HG02870 (cell line): ENCODE data around the gene SLC25A38.
"Not testable (repeated sequence)": the region's sequence is repeated elsewhere in the genome, so short reads cannot be mapped to it uniquely, and the experiment has no call there.

Experiments used
- ATAC-seq: cut with Tn5 transposase; IDR thresholded peaks from one replicate; pipeline ENCODE4 v1.9.1; 2021; ENCODE audit warnings: mild to moderate bottlenecking, moderate library complexity; ENCODE audit not compliant: unreplicated experiment

The SLC25A38 gene

DNA sequence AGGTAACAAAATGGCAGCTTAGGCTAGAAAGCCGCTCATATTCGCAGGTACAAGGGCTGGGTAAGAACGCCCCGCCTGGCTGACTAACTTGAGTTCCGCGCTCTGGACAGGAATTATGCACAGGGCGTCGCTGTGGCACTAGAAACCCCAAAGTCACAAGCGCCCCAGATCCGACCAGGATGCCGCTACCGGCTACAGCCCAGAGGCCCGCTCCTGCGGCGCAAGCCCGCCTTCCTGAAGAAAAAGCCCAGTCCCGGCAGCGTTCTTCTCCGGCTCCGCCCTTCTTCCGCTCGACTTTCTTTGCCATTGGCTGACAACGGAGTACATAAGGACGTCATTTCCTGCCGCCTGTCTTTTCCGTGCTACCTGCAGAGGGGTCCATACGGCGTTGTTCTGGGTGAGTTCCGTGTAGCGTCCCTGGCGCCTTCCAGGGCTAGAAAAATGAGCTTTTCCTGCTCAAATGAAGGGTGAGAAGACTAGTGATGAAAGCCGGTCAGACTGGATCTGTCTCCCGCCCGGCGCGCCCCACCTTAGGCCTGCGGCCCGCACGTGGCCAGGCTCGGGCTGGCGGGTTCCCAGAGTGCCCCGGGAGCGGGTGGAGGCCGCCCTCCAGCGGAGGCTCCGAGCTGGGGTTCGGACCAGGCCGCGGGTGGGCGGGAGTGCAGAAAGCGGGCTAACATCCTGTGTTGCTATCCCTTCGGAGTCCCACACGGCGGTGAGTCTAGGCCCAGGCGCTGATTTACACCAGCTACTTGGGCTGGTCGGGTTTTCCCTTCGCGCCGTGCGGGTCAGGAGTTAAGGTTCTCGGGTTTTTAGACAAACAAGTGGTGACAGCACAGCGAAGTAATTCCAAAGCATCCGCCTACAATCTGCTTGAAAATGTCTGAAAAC is 23.4 kb downstream of the SLC25A38 start, which contains the start of gene RPSA:
TSS of gene RPSA (plus strand) at position 353 of the 891 bp plus-strand sequence. CDS start 934 bp downstream, outside the sequence.
- peak; percentile 90 for ATAC-seq

DNA sequence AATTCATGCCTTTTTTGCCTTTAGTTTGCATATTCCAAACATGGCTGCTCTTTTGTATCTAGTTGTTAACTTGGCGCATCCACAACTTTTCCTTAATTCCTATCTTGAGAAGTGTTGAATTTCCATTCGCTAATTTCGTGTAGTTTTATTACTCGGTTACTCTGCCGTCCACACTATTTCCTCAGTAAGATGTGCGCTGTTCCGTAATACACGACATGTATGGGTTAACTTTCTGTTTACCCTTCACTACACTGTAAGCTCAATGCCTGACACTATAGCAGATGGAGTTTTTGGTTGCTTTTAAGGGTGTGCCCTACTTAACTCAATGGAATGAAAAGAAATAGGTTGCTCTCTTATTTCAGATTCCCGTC is 24.1 kb downstream of the SLC25A38 start:
- ATAC-seq: no peak

DNA sequence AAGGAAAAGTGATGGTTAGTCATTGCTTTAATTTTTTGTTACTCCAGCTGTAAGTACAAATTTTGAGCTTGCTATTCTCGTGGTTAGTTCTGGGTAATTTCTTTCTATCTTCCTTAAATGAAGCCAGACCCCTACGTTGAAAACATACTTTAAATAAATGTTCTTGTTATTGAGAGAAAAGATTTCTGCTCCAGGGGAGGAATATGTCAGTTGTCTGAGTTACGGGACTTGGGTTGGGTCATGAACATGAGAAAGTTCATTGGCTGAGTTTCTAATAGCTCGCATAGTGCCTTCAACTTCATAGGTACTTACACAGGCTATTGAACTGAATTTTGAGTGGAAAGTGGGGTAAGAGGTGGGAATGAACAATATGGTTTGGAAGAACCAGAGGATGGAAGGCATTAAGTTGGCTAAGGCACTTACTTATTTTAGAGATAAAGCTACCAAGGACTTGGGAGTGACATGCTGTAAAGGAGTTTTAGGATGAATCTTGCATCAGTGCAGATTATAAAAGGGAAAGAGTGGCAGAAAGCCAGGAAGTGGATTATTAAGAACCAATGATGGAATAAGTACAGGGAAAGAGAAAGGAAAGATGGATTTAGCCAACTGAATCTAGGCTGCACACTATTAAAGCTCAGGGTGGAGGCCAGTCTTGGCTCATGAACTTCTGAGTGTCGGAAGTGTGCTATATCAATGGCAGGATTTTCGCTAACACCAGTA is 24.8 kb downstream of the SLC25A38 start:
- no peak for ATAC-seq

DNA sequence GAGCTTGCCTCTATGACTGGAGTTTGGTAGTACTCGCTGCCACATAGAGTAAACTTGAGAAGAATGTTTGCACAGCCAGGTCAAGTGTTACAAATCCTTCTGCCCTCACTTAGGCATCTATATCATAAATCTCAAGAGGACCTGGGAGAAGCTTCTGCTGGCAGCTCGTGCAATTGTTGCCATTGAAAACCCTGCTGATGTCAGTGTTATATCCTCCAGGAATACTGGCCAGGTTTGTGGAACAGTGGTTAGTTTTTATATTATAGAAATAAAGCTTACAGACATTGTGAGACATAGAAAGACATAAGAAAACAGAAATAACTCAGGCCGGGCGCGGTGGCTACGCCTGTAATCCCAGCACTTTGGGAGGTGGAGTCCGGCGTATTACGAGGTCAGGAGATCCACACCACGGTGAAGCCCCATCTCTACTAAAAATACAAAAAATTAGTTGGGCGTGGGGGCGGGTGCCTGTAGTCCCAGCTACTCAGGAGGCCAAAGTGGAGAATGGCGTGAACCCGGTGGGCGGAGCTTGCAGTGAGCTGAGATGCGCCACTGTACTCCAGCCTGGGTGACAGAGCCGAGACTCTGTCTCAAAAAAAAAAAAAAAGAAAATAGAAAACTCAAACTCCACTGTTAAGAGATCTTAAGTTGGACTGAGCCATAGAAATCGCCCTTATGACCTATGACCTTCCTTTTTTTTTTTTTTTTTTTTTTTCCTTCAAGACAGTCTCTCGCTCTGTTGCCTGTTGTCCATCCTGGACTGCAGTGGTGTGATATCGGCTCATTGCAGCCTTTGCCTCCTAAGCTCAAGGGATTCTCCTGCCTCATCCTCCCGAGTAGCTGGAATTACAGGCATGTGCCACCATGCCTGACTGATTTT is 25.6 kb downstream of the SLC25A38 start:
- ATAC-seq: no peak

DNA sequence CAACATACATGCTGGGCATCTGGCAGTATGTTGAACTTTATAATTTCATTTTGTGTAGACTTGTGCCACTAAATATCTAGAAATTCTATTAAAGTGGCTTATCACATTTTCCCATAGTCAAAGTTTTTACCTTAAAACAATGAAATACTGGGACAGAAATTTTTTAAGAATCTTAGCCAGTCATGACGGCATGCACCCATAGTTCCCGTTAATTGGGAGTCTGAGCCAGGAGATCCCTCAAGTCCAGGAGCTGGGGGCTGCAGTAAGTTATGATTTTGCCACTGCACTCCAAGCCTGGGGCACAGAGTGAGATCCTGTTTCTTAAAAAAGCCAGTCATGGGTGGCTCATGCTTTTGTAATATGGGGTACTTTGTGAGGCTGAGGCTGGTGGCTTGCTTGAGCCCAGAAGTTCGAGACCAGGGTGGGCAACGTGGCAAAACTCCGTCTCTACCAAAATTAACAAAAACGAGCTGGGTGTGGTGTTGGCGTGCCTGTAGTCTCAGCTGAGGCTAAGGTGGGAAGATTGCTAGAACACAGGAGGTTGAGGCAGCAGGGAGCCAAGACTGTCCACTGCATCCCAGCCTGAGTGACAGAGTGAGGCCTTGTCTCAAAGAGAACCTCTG is 26.5 kb downstream of the SLC25A38 start:
- no peak for ATAC-seq

DNA sequence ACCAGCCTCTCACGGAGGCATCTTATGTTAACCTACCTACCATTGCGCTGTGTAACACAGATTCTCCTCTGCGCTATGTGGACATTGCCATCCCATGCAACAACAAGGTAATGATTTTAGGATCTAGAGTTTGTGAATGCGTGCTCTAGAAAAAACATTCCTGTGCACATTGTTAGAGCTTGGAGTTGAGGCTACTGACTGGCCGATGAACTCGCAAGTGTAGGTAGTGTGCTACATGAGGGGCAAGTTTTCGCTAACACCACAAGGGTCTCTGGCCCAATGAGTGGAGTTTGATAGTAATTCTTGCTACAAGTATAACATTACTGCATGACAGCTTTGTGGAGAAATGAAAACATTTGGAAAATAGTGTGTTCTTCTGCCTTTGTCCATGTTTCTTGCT is 27.7 kb downstream of the SLC25A38 start:
- no peak for ATAC-seq

DNA sequence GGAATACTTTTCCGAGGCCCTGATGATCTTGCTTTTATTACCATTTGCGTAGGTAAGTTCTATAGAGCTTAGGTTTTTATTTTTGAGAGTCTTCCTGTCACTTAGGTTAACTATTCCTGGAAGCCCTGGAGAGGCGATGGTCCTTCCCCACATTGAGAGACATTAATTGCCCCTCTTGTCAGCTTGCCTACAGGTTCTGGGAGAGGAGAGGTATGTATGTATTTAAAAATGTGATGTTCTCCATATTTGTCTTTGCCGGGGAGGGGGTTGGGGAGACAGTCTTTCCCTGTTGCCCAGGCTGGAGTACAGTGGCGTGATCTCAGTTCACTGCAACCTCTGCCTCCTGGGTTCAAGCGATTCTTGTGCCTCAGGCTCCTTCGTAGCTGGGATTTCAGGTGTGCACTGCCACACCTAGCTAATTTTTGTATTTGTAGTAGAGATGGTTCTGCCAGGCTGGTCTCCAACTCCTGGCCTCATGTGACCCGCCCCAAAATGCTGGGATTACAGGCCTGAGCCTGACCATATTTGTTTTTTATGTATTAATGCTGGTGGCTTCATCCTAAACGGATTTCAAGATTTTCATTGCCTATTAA is 29.6 kb downstream of the SLC25A38 start:
- ATAC-seq: no peak

DNA sequence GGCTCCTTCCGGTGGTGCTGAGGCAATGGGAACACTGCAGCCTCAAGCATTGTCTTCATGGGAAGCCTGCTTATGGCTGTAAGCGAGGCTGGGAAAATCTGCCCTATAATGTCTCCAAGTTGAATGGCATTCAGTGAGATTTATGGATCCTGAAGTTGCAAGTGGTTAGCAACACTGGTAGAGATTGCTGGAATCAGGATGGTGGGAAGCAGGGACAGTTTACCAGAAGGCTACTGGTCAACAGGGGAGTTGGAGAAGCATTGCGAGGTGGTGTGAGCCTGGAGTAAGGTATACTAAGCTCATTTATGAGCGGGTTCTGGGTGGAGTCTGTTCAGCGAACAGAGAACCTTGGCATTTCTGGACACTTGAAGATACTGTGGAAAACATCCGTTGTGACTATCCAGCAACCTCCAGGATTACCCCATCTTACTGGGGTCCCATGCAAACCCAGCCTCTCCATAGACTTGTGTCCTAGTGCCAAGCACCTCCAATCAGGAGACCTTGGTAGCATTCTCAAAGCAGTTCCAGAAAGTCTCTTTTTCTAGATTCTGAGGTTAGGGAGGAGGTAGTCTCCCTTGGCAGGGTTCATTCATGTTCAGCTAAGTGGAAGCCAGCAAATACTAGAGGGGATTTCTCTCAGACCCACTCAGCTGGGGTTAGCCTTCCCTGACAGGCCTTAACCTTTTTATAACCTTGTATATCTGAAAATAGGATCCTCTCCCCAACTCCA is 30.7 kb downstream of the SLC25A38 start:
- ATAC-seq: no peak

DNA sequence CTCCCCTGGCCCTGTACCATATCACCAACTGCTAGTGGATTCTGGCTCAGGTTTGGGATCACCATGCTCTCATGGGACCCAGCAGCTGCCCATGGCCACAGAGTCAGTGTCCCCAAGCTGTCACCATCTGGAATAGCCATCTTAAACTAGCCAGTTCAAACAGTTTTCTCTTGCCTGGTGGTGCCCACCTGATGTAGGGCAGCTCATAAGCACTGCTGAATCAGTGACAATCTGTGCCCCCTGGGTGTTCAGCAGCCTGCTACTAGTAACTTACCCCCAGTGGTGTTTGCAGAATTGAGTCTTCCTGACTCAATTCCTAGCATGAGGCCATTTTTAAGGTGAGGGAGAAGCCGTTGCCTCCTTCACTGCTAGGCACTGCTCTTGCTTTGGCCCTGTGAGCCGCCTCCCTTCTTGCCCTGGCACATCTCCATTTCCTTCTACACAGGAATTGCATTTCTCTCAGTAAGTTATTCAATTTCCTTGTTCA is 31.3 kb downstream of the SLC25A38 start:
- ATAC-seq: no peak

DNA sequence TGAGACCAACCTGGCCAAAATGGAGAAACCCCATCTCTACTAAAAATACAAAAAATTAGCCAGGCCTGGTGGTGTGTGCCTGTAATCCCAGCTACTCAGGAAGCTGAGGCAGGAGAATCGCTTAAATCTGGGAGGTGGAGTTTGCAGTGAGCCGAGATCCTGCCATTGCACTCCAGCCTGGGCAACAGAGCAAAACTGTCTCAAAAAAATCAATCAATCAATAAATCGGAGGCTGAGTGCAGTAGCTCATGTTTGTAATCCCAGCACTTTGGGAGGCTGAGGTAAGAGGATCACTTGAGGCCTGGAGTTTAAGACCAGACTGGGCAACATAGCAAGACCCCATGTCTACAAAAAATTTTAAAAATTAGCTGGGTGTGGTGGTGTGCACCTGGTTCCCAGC is 32.1 kb downstream of the SLC25A38 start:
- ATAC-seq: not testable (repeated sequence)

DNA sequence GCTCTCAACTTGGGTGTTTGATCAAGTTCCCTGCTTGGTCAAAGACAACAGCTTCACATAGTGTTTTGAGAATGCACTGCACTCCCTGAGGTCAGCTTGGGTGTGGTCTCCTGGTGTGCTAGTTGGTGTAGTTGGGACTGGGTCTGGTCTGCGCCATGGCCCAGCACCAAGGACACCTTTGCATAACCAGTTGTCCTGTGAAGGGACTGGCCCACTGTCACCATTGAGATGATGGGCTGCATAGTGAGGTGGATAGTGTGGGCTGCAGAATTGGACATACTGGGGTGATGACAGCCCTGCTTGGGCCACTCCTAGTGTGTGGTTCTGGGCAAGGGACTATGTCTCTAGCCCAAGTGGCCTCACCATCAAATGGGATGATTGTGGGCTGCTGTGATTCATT is 32.8 kb downstream of the SLC25A38 start:
- ATAC-seq: no peak

DNA sequence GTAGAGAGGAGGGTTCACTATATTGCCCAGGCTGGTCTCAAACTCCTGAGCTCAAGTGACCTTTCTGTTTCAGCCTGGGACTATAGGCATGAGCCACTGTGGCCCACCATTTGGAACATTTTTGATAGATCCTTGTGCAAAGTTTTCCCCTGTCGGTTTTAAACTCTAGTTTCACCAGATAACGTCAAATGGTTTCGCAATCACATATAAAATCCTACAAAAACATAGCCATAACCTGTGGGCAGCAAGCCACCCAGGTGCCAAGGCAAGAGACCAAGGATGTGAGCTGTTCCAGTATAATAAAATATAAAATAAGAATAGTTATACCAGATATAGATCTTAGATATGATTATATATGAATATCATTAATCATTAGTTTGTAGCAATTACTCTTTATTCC is 33.8 kb downstream of the SLC25A38 start:
- not testable (repeated sequence) for ATAC-seq

DNA sequence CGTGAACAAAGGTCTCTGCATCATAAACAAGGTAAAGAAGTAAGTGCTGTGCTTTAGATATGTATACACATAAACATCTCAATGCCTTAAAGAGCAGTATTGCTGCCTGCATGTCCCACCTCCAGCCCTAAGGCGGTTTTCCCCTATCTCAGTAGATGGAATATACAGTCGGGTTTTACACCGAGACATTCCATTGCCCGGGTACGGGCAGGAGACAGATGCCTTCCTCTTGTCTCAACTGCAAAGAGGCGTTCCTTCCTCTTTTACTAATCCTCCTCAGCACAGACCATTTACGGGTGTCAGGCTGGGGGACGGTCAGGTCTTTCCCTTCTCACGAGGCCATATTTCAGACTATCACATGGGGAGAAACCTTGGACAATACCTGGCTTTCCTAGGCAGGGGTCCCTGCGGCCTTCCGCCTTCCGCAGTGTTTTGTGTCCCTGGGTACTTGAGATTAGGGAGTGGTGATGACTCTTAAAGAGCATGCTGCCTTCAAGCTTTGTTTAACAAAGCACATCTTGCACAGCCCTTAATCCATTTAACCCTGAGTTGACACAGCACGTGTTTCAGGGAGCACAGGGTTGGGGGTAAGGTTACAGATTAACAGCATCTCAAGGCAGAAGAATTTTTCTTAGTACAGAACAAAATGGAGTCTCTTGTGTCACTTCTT is 35.5 kb downstream of the SLC25A38 start:
- ATAC-seq: not testable (repeated sequence)

DNA sequence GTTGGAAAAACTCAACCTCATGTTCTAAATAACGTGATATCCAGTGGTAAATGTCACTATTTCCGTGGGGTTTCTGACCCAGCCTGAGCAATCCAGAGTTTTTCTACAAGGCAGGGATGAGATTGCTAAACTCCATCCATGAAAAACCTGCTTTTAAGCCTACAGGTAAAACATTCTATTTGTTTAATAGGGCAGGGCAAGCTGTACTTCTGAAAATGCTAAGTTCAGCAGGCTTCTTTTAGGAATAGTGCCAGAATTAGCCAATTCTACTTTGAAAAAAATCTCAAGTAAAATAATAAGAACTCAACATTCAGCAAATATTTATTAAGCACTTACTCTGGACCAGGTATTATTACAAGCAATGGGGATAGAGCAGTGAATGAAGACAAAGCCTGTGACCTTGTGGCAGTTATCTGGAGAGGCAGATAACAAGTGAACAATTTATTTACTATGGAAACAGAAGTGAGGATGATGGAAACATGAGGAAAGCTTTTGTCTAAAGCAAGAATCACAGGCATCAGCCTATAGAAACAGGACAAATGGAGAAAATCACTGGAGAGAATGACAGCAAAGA is 36.7 kb downstream of the SLC25A38 start:
- no peak for ATAC-seq

DNA sequence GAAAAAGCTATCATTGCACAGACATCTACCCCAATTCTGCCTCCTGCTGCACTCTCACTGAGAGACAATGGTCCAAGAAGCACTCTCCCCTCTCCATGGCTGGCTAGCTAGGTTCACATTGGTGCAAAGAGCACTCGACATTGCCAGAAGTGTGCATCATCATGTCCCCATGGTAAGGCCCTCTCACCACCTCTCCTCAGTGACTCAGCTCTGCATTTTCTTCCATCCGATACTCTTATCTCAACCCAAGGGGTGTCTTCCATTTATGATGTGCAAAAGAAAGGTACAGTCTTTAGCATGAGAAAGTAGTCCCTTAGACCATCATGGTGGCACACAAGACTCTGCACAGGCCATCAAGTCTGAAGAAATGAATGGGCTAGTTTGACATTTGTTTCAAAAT is 37.4 kb downstream of the SLC25A38 start:
- ATAC-seq: no peak

DNA sequence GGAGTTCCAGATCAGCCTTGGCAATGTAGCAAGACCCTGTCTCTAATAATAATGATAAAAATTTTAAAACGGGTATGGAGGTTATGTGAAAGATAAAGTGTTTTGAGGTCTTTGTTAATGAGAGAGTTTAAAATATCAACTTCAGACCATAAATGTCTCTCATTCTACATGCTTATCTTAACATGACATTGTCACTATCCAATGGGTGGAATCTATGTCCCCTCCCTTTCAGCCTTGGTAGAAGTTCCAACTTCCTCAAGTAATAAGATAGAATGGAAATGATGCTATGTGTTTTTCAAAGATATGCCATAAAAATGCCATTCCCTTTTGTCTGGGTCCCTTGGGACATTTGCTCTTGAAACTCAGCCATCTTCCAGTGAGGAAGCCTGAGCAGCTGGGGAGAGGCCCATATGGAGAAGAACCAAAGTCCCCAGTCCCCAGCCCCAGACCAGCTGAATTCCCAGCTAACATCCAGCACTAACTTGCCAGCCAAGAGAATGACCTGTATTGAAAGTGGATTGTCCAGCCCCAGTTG is 40.3 kb downstream of the SLC25A38 start:
- ATAC-seq: no peak

DNA sequence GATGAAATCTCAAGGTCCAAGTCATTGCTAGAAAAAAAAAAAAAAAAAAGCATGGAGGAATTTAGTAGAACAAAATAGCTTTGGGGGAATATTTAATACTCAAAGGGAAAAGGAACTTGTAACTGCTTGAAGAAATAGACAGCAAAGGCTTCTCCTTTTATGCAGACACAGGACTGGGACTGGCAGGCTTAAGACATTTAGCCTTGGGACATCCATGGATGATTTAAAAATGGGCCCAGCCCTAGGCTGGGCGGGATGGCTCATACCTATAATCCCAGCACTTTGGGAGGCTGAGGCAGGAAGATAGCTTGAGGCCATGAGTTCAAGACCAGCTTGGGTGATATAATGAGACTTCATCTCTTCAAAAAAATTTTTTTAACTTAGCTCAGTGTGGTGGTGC is 43.1 kb downstream of the SLC25A38 start:
- no peak for ATAC-seq

DNA sequence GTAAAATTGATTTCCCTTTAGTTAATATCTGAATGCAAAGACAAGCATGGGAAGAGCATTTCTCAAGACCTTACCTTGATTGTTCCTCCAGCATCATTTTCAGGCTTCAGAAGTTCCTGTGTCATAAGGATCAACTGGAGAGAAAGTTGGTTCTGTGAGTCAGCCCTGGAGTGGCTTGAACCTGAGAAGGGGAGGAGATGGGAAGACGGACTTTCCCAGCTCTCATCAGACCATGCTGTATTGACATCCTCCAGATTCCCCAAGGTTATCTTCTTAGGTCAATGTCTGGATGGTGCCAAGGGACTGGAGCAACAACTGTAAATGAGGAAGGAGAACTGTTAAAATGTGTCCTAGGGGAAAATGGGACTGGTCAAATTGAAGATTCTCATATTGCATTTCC is 44.3 kb downstream of the SLC25A38 start:
- no peak for ATAC-seq
